GM21528 (cell line): ENCODE measurements around the gene ZBTB32.
"Not testable (repeated sequence)": the region's sequence is repeated elsewhere in the genome, so short reads cannot be mapped to it uniquely, and the experiment has no call there.

ENCODE experiments used
- ATAC-seq: cut with Tn5 transposase; IDR thresholded peaks from one replicate; pipeline ENCODE4 v1.9.1; 2021; ENCODE audit warnings: mild to moderate bottlenecking, moderate library complexity; ENCODE audit not compliant: unreplicated experiment, low FRiP score

The ZBTB32 gene

GRCh38 chr19:35718345-35719041, 14.1 kb downstream of the ZBTB32 start:
- peak; percentile 3 for ATAC-seq

DNA sequence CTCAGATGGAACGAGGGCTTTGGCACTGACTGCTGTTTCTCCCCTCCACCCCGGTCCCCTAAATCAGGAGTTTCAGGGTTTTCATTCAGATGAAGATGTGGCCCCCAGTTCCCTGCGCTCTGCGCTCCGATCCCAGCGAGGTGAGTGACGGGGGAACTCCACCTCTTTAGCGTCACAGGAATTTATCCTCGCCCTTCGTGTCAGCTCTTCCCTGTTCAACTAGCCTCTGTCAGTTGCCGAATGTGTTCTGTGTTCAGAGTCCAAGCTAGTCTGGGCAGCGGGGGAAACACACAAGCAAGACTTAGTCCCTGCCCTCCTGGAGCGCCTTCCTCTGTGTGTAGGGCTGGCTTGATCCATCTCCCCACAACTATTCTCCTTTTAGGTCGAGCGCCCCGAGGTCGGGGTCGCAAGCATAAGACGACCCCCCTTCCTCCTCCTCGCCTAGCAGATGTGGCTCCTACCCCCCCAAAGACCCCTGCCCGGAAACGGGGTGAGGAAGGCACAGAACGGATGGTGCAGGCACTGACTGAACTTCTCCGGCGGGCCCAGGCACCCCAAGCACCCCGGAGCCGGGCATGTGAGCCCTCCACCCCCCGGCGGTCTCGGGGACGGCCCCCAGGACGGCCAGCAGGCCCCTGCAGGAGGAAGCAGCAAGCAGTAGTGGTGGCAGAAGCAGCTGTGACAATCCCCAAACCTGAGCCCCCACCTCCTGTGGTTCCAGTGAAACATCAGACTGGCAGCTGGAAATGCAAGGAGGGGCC, 15.2 kb downstream of the ZBTB32 start:
- no peak for ATAC-seq

- no peak for ATAC-seq
Measured at GRCh38 chr19:35720163-35720524, 15.8 kb downstream of the ZBTB32 start.

DNA sequence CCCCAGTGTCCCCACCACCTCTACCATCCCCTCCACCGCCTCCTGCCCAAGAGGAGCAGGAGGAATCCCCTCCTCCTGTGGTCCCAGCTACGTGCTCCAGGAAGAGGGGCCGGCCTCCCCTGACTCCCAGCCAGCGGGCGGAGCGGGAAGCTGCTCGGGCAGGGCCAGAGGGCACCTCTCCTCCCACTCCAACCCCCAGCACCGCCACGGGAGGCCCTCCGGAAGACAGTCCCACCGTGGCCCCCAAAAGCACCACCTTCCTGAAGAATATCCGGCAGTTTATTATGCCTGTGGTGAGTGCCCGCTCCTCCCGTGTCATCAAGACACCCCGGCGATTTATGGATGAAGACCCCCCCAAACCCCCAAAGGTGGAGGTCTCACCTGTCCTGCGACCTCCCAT, 16.3 kb downstream of the ZBTB32 start:
- ATAC-seq, result no peak

DNA sequence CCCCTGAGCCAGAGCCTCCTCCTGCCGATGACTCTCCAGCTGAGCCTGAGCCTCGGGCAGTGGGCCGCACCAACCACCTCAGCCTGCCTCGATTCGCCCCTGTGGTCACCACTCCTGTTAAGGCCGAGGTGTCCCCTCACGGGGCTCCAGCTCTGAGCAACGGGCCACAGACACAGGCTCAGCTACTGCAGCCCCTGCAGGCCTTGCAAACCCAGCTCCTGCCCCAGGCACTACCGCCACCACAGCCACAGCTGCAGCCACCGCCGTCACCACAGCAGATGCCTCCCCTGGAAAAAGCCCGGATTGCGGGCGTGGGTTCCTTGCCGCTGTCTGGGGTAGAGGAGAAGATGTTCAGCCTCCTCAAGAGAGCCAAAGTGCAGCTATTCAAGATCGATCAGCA, 17.0 kb downstream of the ZBTB32 start:
- no peak for ATAC-seq

- no peak for ATAC-seq
Measured at GRCh38 chr19:35722461-35722860, 18.1 kb downstream of the ZBTB32 start.

DNA sequence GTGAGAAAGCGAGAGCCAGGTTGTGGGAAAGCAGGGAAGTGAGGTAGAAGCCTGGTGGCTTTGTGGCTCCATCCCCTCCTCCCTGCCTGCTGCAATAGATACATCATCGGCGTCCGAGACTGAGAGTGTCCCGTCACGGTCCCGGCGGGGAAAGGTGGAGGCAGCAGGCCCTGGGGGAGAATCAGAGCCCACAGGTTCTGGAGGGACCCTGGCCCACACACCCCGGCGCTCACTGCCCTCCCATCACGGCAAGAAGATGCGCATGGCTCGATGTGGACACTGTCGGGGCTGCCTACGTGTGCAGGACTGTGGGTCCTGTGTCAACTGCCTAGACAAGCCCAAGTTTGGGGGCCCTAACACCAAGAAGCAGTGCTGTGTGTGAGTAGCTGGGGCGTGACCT, 18.5 kb downstream of the ZBTB32 start:
- no peak for ATAC-seq

DNA sequence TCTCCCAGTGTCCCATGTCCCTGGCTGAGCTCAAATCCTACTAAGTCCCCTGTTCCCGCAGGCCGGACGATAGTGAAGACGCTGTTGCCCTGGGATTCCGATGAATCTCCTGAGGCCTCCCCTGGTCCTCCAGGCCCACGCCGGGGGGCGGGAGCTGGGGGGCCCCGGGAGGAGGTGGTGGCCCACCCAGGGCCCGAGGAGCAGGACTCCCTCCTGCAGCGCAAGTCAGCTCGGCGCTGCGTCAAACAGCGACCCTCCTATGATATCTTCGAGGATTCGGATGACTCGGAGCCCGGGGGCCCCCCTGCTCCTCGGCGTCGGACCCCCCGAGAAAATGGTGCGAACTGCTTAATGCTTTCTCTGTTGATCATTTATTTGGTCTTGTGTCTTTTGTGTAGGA, 19.3 kb downstream of the ZBTB32 start:
- ATAC-seq, result no peak

GRCh38 chr19:35724132-35724531, 19.8 kb downstream of the ZBTB32 start:
- ATAC-seq, result not testable (repeated sequence)

DNA sequence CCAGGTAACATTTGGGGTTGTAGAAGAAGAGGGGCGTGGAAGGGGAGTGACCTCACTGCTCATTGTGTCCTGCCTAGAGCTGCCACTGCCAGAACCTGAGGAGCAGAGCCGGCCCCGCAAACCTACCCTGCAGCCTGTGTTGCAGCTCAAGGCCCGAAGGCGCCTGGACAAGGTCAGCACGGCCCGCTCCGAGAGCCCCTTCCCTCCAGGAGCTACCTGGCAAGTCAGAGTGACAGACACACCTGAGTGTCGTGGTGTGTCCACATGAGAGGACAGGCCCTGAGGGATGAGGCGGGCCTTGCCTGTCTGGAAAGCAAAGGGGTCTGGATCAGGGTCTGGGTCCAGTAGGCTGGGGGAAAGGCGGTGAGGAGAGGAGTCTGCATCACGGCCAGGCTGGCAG, 20.2 kb downstream of the ZBTB32 start:
- no peak for ATAC-seq

GRCh38 chr19:35725216-35725861, 21.0 kb downstream of the ZBTB32 start:
- no peak for ATAC-seq

DNA sequence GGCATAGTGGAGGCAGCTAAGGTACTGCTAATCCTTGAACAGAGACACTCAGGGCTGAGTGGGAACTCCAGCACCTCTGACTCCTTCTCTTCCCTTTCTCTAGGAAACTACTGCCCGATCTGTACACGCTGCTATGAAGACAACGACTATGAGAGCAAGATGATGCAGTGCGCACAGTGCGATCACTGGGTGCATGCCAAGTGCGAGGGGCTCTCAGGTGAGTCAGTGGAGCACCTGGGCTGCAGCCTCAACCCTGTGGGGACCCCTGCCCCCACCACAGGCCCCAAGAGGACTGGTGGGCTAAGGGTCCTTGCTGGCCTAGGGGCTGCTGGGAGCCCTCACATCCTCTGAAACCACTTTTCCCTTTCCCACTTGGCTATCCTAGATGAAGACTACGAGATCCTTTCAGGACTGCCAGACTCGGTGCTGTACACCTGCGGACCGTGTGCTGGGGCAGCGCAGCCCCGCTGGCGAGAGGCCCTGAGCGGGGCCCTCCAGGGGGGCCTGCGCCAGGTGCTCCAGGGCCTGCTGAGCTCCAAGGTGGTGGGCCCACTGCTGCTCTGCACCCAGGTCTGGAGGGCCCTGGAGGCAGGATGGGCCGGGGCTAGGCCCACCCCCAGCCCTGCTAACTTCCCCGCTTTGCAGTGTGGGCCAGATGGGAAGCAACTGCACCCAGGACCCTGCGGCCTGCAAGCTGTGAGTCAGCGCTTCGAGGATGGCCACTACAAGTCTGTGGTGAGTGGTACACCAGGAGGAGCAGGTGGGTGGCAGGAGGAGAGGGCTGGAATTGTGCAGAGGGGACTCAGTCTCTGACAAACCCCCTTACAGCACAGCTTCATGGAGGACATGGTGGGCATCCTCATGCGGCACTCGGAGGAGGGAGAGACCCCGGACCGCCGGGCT, 22.9 kb downstream of the ZBTB32 start:
- no peak for ATAC-seq

- ATAC-seq, result no peak
Measured at GRCh38 chr19:35727956-35728706, 23.8 kb downstream of the ZBTB32 start.

DNA sequence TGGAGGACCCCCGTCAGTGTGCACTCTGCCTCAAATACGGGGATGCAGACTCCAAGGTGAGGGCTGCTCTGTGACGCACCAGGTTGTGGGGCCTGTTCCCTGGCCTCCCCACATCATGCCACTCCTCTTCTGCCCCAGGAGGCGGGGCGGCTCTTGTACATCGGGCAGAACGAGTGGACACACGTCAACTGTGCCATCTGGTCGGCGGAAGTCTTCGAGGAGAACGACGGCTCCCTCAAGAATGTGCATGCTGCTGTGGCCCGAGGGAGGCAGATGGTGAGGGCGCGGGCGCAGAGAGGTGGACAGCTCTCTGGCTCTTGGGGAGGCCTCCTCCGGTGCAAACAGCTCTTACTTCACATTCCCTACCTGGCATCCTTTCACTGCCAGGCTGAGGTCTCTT, 24.7 kb downstream of the ZBTB32 start:
- no peak for ATAC-seq

DNA sequence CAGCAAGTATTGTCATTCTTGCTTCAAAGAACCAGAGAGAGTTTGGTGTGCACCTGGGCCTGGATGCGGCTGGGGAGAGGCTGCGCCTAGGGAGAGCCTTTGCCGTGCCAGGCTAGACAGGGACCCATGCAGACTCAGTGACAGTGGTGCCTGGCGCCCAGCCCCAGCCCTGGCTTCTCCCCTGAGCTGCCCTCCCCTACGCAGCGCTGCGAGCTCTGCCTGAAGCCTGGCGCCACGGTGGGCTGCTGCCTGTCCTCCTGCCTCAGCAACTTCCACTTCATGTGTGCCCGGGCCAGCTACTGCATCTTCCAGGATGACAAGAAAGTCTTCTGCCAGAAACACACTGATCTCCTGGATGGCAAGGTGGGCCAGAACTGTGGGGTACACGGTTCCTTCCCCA, 25.4 kb downstream of the ZBTB32 start:
- ATAC-seq, result no peak

- ATAC-seq, result no peak
Measured at GRCh38 chr19:35730326-35730725, 26.0 kb downstream of the ZBTB32 start.

GRCh38 chr19:35731353-35731752, 27.0 kb downstream of the ZBTB32 start:
- no peak for ATAC-seq

DNA sequence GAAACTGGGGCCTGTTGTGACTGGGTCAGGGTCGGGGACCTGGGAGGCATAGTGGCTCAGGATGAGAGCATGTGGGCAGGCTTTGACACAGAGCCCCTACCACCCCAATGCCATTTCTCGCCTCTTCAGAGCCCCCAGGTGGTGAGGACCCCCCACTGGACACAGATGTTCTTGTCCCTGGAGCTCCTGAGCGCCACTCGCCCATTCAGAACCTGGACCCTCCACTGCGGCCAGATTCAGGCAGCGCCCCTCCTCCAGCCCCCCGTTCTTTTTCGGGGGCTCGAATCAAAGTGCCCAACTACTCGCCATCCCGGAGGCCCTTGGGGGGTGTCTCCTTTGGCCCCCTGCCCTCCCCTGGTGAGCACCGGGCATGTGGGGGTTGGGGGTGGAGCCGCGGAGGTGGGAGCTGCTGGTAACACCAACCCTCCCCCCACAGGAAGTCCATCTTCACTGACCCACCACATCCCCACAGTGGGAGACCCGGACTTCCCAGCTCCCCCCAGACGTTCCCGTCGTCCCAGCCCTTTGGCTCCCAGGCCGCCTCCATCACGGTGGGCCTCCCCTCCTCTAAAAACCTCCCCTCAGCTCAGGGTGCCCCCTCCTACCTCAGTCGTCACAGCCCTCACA, 27.5 kb downstream of the ZBTB32 start:
- no peak for ATAC-seq

GRCh38 chr19:35732540-35733179, 28.3 kb downstream of the ZBTB32 start:
- no peak for ATAC-seq
